ENCODE data around the gene NEDD4L. TPM values are rescaled to one million over a fixed set of nuclear protein-coding genes. Genes with fewer than 3 reads are reported as not detected.

NEDD4L gene
- total and polyA plus RNA-seq, 4 donors: 10.2 to 20.3 (median 13.2) TPM

DNA sequence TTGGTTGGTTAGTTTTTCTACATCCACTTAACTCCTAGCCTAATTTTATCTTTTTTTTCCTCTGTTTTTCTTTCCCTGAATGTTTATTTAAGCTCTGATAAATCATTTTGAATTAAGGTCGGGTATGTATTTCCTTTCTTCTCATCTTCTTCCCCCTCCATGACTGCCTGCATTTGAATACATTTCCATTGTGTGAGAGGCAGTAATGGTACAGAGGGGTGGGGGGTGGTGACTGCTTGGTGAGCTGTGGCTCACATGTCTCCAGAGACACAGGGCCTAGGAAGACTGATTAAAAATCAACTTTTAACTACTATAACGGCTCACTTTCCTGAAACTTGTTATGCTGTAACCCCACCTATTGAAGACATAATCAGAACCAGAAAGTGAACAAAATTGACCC, 58.0 kb downstream of the NEDD4L start (continued):
- TF ChIP-seq, protein P1, sequence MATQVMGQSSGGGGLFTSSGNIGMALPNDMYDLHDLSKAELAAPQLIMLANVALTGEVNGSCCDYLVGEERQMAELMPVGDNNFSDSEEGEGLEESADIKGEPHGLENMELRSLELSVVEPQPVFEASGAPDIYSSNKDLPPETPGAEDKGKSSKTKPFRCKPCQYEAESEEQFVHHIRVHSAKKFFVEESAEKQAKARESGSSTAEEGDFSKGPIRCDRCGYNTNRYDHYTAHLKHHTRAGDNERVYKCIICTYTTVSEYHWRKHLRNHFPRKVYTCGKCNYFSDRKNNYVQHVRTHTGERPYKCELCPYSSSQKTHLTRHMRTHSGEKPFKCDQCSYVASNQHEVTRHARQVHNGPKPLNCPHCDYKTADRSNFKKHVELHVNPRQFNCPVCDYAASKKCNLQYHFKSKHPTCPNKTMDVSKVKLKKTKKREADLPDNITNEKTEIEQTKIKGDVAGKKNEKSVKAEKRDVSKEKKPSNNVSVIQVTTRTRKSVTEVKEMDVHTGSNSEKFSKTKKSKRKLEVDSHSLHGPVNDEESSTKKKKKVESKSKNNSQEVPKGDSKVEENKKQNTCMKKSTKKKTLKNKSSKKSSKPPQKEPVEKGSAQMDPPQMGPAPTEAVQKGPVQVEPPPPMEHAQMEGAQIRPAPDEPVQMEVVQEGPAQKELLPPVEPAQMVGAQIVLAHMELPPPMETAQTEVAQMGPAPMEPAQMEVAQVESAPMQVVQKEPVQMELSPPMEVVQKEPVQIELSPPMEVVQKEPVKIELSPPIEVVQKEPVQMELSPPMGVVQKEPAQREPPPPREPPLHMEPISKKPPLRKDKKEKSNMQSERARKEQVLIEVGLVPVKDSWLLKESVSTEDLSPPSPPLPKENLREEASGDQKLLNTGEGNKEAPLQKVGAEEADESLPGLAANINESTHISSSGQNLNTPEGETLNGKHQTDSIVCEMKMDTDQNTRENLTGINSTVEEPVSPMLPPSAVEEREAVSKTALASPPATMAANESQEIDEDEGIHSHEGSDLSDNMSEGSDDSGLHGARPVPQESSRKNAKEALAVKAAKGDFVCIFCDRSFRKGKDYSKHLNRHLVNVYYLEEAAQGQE (IDR thresholded peaks at IDR 0.05): no peak

DNA sequence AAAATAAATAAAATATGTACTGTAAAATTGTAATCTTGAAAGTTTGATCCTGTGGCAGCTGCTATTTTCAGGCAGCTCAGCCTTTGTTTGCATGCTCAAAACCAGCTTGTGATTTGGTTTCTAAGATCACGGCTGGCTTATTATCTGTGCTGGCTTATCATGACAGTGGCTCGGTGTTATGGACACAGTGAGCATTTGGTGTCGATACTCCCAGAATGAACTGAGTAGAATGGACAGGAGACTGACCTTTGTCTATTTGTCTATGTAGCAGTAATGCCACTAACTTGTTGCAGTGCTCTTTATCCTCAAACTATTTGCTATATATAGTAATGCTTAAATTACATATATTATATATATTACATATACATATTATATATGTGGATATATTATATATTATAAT, 58.8 kb downstream of the NEDD4L start:
- H3K27ac ChIP-seq (ENCODE audit: low read depth in 1 of 2, low read length in 2 of 2): peak overlapping the region; percentile 43 to 58

More for the DNA sequence above, 58.8 kb downstream of the NEDD4L start:
- no peak overlapping the region for H3K9ac ChIP-seq (ENCODE audit: low read depth in 1 of 2, low read length in 2 of 2)
- no peaks in the 10 kb centered on the region for H3K36me3 ChIP-seq (ENCODE audit: control insufficient read depth in 4 of 4, insufficient read depth in 3 of 4, low read depth in 1 of 4, low read length in 3 of 4)
- no peak overlapping the region for H3K4me3 ChIP-seq (ENCODE audit: low read depth in 1 of 3, low read length in 3 of 3)
- H3K27me3 ChIP-seq (ENCODE audit: control insufficient read depth in 4 of 4, insufficient read depth in 4 of 4, low read length in 3 of 4): no peaks in the 10 kb centered on the region
- no peak for DNase-seq (ENCODE audit: low spot score)
- WGBS: 20% methylated on average over 3 of the region's 3 CpGs
- peaks cover 7 to 29% (median 21%) of the 10 kb centered on the region in 4 donors for H3K4me1 ChIP-seq (ENCODE audit: control insufficient read depth in 4 of 4, insufficient read depth in 4 of 4, low read length in 3 of 4)
- H3K9me3 ChIP-seq (ENCODE audit: control insufficient read depth in 4 of 4, low read length in 3 of 4): no peaks in the 10 kb centered on the region
- TF ChIP-seq ATF3 (IDR thresholded peaks at IDR 0.05) (no peak), HNF4G (IDR thresholded peaks at IDR 0.05) (peak; percentile 45), TAF1 (conservative IDR thresholded peaks at IDR 0.05) (no peak), SP1 (IDR thresholded peaks at IDR 0.05) (peak; percentile 80), RAD21 (IDR thresholded peaks at IDR 0.05) (peak; percentile 31 to 44), NR2F2 (IDR thresholded peaks at IDR 0.05) (no peak), EGR1 (IDR thresholded peaks at IDR 0.05; ENCODE audit: low read depth in 2 of 2) (peak in 1 of 2 donors; percentile 31), JUND (IDR thresholded peaks at IDR 0.05) (peak in 1 of 2 donors; percentile 71), FOXA1 (IDR thresholded peaks at IDR 0.05) (peak; percentile 80), RXRA (IDR thresholded peaks at IDR 0.05) (peak; percentile 67 to 86), GABPA (IDR thresholded peaks at IDR 0.05 in 1 of 2, conservative IDR thresholded peaks at IDR 0.05 in 1 of 2) (no peak), FOXA2 (IDR thresholded peaks at IDR 0.05) (peak; percentile 87), HNF4A (conservative IDR thresholded peaks at IDR 0.05) (peak; percentile 79 to 89), YY1 (IDR thresholded peaks at IDR 0.05) (peak; percentile 65)
- TF ChIP-seq, protein P2, sequence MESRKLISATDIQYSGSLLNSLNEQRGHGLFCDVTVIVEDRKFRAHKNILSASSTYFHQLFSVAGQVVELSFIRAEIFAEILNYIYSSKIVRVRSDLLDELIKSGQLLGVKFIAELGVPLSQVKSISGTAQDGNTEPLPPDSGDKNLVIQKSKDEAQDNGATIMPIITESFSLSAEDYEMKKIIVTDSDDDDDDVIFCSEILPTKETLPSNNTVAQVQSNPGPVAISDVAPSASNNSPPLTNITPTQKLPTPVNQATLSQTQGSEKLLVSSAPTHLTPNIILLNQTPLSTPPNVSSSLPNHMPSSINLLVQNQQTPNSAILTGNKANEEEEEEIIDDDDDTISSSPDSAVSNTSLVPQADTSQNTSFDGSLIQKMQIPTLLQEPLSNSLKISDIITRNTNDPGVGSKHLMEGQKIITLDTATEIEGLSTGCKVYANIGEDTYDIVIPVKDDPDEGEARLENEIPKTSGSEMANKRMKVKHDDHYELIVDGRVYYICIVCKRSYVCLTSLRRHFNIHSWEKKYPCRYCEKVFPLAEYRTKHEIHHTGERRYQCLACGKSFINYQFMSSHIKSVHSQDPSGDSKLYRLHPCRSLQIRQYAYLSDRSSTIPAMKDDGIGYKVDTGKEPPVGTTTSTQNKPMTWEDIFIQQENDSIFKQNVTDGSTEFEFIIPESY (IDR thresholded peaks at IDR 0.05): peak; percentile 65
- TF ChIP-seq, protein P1 (IDR thresholded peaks at IDR 0.05): peak; percentile 85
- TF ChIP-seq, protein P3, sequence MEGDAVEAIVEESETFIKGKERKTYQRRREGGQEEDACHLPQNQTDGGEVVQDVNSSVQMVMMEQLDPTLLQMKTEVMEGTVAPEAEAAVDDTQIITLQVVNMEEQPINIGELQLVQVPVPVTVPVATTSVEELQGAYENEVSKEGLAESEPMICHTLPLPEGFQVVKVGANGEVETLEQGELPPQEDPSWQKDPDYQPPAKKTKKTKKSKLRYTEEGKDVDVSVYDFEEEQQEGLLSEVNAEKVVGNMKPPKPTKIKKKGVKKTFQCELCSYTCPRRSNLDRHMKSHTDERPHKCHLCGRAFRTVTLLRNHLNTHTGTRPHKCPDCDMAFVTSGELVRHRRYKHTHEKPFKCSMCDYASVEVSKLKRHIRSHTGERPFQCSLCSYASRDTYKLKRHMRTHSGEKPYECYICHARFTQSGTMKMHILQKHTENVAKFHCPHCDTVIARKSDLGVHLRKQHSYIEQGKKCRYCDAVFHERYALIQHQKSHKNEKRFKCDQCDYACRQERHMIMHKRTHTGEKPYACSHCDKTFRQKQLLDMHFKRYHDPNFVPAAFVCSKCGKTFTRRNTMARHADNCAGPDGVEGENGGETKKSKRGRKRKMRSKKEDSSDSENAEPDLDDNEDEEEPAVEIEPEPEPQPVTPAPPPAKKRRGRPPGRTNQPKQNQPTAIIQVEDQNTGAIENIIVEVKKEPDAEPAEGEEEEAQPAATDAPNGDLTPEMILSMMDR (IDR thresholded peaks at IDR 0.05; ENCODE audit: low read depth, low read length, missing input control): no peak
- TF ChIP-seq, protein P4, sequence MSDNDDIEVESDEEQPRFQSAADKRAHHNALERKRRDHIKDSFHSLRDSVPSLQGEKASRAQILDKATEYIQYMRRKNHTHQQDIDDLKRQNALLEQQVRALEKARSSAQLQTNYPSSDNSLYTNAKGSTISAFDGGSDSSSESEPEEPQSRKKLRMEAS (IDR thresholded peaks at IDR 0.05): peak; percentile 56

All from liver (tissue), 9 donors.